HG03575 (cell line): Measurements from ENCODE around the gene TNFSF8.

Source experiments
- ATAC-seq: cut with Tn5 transposase; IDR thresholded peaks from one replicate; pipeline ENCODE4 v1.9.1; 2021; ENCODE audit not compliant: unreplicated experiment, insufficient number of reproducible peaks, low FRiP score; ENCODE audit errors: extremely low read depth

Gene TNFSF8

DNA sequence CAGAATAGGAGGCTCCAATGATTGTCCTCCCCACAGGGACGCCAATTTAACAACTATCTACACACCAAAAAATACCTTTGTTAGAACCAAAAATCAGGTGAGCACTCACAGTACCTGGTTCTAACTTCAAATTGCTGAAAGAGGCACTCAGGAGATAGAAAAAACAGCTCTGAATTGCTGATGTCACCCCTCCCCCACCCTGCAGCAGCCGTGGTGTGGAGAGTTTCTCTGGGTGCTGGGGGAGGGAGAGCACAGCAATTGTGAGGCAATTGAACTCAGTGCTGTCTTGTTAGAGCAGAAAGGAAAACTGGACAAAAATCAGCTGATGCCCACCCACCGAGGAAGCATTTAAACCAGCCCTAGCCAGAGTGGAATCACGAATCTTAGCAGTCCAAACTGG lies 41.8 kb downstream of the TNFSF8 start:
- no peak for ATAC-seq

DNA sequence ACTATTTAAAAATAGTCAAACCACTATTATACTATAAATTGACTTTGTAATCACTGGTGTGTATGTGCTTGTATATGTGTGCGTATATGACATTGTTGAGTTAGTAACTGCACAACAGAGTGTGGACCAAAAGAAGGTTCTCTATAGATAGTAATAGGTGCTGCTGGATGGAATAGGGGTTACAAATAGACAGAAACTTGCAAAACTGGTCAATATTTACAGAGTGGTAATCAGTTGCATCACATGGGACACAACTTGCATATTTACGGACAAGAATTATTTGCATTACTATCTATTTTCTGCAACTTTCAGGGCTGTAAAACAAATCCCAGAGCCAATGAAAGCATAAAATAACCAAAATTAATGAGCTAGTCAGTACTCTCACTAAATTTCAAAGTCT lies 42.4 kb downstream of the TNFSF8 start:
- ATAC-seq, result no peak

DNA sequence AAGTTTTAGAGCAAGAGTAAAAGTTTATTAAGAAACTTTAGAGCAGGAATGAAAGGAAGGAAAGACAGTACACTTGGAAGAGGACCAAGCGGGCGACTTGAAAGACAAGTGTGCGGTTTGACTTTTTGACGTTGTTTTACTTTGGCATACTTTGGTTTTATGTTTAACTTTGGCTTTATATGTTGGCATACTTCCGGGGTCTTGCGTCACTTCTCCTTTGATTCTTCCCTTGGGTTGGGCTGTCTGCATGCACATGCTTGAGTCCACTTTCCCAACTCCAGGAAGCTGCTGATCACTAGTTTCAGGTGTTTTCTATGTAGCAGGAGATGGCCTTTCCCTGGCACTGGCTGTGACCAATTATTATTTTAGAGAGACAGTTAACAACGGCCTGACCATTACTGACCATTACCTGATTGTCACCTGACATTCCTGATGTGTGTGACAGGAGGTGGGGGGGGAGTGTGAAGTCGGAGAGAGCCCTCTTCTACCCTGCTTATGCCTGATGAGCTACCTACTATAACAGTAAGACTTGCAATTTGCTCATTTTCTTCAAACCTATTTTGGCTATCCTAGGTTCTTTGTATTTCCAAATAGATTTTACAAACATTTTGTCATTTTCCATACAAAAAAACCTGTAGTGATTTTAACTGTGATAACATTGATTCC lies 45.5 kb downstream of the TNFSF8 start:
- ATAC-seq, result no peak

DNA sequence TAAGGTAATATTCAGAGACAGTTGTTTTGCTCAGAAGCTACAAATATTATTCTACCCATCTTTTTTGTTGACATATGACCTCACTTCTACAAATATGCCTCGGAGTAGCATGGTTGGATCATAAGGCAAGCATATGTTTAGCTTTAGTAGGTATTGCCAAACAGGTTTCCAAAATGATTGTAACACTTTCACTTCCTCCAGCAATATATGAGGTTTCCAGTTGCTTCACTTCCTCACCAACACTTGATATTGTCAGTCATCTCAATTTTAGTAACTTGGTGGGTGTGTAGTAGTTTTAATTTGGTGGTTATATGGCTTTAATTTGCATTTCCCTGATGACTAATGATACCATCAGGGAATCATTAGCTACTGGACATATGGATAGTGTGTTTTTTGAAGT lies 46.7 kb downstream of the TNFSF8 start:
- ATAC-seq, result no peak

DNA sequence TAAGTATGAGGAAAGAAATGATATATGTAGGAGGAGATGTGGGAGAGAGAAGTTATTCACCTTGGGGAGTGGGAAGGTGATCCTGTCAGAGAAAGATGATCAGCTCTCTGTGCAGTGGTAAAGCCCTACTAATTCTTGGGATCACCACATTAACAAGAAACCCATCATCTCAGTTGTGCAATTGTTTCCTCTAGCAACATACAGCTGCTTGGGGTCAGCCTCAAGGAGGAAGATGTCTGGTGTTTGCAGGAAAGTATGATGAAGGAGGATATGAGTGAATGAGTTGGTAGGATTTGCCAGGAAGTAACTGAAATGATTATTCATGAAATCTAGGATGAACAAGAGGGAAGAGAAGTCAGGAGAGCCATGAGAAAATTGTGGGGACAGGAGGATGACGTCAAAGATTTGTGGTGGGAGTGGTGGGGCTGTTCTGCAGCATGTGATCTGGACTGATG lies 50.1 kb downstream of the TNFSF8 start:
- no peak for ATAC-seq

DNA sequence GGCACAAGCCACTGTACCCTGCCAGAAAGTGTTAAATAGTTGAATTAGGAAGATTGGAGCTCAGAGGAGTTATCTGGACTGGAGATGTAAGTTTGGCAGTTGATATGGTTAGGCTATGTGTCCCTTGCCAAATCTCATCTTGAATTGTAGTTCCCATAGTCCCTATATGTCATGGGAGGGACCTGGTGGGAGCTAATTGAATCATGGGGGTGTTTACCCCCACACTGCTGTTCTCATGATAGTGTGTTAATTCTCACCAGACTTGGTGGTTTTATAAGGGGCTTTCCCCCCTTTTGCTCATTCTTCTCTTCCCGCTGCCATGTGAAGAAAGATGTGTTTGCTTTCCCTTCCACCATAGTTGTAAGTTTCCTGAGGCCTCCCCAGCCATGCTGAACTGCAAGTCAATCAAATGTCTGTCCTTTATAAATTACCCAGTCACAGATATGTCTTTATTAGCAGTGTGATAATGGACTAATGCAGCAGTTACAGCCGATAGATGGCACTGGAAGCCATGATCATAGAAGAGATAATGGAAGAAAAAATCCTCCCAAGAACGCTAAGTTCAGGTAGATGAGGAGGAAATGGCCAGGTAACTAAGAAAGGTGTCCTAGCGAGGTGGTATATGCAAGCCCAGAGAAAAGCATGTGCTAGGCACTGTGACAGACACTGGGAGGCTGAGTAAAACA lies 51.4 kb downstream of the TNFSF8 start:
- no peak for ATAC-seq

DNA sequence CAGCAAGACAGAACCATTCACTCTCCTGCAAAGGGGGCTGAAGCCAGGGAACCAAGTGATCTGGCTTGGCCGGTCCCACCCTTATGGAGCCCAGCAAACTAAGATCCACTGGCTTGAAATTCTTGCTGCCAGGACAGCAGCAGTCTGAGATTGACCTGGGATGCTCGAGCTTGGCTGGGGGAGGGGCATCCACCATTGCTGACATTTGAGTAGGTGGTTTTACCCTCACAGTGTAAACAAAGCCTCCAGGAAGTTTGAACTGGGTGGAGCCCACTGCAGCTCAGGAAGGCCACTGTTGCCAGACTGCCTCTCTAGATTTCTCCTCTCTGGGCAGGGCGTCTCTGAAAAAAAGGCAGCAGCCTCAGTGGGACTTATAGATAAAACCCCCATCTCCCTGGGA lies 60.5 kb downstream of the TNFSF8 start:
- ATAC-seq, result no peak

DNA sequence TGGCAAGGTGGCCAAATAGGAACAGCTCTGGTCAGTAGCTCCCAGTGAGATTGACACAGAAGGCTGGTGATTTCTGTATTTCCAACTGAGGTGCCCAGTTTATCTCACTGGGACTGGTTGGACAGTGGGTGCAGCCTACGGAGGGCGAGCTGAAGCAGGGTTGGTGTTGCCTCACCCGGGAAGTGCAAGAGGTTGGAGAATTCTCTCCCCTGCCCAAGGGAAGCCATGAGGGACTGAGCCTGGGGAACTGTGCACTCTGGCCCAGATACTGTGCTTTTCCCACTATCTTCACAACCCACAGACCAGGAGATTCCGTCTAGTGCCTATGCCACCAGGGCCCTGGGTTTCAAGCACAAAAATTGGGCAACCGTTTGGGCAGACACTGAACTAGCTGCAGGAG lies 61.0 kb downstream of the TNFSF8 start:
- no peak for ATAC-seq

DNA sequence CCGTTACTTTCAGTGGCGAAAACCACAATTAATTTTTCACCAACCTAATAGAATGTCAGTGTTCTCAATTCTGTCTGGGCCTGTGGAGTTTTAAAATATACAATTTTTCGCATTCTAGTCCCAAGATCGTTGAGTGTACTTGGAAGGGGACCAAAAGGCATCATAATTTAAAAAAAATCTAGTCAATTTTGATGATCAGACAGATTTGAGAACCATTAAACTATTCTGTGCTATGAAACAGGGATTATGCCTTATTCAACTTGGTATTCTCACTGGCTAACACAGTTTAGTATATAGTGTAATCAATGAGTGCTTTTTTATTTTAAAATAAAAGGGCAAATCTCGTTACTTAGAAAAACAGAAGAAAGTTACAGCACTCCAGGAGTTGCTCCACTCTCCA lies 63.1 kb downstream of the TNFSF8 start:
- no peak for ATAC-seq

DNA sequence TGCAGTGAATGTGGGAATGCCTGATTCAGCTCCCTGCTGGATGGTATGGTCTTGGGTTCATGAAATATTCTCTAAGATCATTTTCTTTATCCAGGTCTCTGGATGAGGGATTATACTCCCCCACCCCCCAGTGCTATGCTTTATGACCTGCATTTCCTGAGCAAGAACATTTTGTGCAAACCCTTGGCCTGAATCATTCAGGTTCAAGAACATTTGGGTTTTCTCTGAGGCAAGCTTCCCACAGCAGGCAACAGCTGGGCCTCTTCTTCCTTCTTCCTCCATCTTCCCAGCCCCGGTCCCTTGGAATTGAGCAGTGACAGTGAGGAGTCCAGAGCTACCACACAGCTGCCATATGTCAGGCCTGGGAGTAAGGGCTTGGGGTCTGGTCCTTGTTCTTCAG lies 65.9 kb downstream of the TNFSF8 start:
- ATAC-seq, result no peak

DNA sequence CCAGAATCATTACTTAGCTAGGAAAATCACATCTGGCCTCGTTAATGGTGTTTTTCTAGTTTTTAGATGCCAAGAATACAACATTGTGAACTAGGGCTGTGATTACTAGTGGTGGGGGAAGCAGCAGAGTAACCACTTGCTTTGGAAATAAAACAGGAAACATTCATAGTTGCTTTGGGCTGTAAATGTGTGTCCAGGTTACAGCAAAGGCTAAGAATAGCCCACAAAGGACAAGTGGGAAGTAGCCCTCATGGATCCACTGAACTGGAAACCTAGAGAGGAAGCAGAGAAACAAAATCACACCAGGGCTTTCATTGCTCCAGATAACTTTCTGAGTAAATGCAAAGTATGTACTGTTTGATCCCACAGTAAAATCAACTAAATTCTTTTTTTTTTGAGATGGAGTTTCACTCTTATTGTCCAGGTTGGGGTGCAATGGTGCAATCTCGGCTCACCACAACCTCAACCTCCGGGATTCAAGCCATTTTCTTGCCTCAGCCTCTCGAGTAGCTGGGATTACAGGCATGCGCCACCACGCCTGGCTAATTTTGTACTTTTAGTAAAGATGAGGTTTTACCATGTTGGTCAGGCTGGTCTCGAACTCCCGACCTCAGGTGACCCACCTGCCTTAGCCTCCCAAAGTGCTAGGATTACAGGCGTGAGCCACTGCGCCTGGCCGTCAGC lies 68.3 kb downstream of the TNFSF8 start:
- ATAC-seq, result no peak

DNA sequence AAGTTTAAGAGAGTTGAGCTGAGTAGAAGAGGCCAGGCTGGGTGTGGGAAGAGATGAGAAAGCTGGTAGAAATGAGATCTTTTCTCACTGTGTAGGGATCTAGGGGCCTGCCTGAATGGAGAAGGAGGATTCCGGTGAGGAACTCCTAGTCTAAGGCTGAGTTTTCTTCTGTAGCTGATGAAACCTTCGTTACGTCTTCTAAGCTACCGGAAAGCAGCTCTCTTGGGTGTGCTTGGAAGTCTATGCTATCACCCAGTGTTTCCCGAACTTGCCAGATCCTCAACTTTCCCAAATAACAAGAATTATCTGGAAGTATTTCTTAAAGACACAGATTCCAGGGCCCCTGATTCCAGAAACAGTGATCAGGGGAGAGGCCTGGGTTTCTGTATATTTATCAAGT lies 69.1 kb downstream of the TNFSF8 start:
- ATAC-seq, result no peak

DNA sequence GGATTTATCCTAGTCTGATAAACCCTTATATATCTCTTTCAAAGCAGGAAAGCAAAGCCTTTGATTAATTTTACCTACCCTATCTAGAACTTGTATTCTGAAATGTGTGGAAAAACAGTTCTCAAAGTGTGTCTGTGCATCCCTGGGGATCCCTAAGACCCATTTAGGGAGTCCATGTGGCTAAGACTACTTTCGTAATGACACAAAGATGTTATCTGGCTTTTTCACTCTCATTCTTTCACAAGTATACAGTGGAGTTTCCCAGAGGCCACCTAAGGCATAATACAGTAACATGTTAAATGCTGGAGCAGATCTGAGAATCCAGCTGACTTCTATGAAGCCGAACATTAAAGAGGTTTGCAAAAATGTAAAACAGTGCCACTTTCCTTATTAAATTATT lies 70.2 kb downstream of the TNFSF8 start:
- ATAC-seq, result no peak

DNA sequence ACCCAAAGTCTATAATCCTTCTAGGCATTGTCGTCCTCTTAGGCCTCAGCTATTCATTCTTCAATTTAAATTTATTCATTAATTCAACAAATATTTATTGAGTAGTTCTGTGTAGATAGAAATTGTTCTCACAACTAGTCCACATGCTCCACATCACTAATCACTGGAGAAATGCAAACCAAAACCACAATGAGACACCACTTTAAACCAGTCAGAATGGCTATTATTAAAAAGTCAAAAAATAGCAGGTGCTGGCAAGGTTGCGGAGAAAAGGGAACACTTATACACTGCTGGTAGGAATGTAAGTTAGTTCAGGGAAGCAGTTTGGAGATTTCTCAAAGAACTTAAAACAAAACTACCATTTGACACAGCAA lies 73.5 kb downstream of the TNFSF8 start:
- ATAC-seq, result no peak

DNA sequence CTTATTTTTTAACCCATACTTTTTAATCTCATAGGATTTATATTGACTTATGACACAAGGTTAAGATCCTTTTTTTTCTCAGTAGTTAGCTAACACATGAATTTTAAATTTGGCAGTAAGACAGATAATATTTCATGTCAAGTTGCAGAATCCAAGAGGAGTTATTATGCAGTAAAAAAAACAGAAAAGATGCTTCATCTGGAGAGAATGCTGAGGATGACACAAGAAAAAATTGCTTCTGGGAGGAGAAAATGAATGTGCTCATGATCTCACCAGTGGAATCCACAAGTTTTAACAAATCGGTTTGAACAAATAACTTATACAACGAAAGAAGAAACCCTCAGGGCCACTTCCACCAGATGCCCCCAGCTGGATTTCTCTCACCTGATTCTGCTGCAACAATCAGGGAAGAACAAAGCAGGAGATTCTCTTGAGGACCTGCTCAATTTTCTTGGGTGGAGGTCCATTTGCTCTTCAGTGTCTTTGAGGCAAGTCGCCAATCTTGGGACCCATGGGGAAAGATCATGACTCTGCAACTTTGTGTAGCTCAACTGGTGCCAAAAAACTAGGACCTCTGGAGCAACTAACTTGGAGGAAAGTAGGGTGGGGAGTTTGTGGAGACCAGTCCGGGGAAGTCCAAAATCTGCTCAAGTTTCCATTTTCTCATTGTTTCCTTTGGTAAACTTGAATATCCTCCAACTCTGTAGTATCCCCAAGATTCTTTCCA lies 74.0 kb downstream of the TNFSF8 start:
- no peak for ATAC-seq

DNA sequence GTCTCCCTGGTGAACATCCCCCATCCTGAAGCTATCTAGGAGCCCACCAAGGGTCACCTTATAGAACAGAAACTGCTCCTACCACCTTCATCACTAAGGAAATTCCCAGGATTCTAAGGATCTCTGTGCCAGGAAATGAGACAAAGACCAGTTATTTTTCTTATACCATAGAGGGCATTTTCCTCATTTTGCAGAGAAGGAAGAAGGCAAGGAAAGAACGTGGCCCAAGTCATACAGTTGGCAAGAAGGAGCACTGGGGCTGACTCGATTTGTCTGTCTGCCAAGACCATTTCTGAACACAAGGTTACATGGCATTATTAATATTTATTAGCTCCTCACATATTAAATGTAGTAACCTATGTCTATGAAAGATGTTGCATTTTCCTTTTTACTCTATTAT lies 74.9 kb downstream of the TNFSF8 start:
- ATAC-seq, result no peak

DNA sequence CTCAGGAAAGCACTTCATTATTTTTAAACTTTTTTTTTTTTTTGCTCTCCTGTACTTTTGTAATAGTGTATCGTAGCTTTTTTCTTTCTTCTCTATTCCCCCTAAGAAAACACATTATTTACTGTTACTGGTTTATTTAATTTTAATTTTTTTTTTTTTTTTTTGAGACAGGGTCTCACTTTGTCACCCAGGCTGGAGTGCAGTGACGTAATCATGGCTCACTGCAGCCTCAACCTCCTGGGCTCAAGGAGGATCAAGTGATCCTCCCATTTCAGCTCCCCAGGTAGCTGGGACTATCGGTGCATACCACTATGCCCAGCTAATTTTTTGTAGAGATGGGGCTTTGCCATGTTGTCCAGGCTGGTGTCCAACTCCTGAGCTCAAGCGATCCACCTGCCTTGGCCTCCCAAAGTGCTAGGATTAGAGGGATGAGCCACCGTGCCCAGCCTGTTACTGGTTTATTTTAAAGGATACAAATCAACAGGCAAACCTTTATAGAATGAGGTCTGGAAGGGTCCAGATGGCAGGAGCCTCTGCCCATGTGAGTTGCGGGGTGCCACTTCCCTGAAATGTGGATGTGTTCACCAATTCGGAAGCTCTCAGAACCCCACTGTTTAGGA lies 75.5 kb downstream of the TNFSF8 start:
- no peak for ATAC-seq

DNA sequence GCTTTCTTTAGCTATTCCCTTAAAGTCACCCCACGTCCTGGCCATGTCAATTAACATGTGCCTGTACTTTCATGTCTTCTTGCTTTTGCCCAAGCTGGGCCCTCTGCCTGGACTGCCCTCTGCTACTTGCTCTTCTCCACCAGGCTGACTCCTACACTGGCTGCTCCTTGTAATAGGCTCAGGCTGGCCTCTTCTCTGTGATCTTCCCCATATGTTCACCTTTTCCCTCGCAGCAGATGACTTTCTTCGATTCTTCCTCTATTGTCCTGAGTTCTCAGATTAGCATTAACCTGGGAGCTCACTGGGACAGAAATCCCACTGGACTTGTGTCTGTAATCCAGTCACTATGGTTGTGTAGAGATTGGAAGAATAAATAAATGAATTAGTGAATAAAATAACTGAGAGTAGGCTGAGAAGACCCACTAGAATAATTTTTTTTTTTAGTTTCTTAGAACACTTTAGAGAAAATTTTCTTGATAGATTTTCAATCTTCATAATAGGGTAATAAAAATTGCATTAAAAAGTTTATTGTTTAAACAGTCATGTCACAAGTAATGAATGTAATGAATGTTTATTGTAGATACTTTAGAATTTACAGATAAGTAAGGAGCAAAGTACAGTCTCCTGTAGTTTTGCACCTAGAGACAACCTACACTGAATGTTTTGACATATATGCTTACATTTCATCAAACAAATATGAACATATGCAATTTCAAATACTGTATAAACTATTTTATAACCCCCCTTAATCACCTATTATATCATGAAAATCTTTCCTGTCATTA lies 77.1 kb downstream of the TNFSF8 start:
- no peak for ATAC-seq
